Activated CD4-positive, alpha-beta T cell treated with anti-CD3 and anti-CD28 coated beads, Interleukin-2, amount 10 ng/mL, durations not matched to agents 7 days and 5 days (primary cell): ENCODE data around the gene ARPC4. TPM values are rescaled to one million over a fixed set of nuclear protein-coding genes. Genes with fewer than 3 reads are reported as not detected.
A peak's percentile ranks its signal among the peaks of the same experiment; 100 is the strongest.
"Not testable (repeated sequence)": the region's sequence is repeated elsewhere in the genome, so short reads cannot be mapped to it uniquely, and the experiment has no call there.

ENCODE experiments used
- CTCF ChIA-PET: fragments of 350-600 bp; sonication (Branson Sonifier 250); formaldehyde crosslinking; loops from one replicate; lab custom pipeline; 2021; ENCODE audit warnings: antibody characterized with exemption; lab: Charles Lee
- POLR2A ChIA-PET: fragments of 350-600 bp; sonication (Branson Sonifier 250); formaldehyde crosslinking; loops from one replicate; lab custom pipeline; 2021; ENCODE audit warnings: antibody characterized with exemption; lab: Charles Lee
- DNase-seq: peaks from one replicate; pipeline ENCODE4 v3.0.0-alpha.2; 2020
- H3K27ac Mint-ChIP-seq: one replicate; pipeline ENCODE4 v1.8.0; 2021; ENCODE audit warnings: mild to moderate bottlenecking, moderate library complexity, mixed read lengths
- H3K27me3 Mint-ChIP-seq: one replicate; pipeline ENCODE4 v1.8.0; 2021; ENCODE audit warnings: mixed read lengths
- H3K36me3 Mint-ChIP-seq: one replicate; pipeline ENCODE4 v1.8.0; 2021; ENCODE audit warnings: low read depth, mixed read lengths
- H3K4me1 Mint-ChIP-seq: one replicate; pipeline ENCODE4 v1.8.0; 2021; ENCODE audit warnings: mixed read lengths
- H3K4me3 Mint-ChIP-seq: one replicate; pipeline ENCODE4 v1.8.0; 2021; ENCODE audit warnings: mild to moderate bottlenecking, moderate library complexity, mixed read lengths
- H3K9me3 Mint-ChIP-seq: one replicate; pipeline ENCODE4 v1.8.0; 2021; ENCODE audit warnings: mixed read lengths
- total RNA-seq, 2 experiments: library from RNA; stranded (reverse); gene quantifications; one replicate each; pipeline ENCODE4 v1.2.3, GENCODE V29; 2021

The ARPC4 gene
- total RNA-seq, 2 experiments from 2014 or later = 258 to 299 TPM

GRCh38 chr3:9834520-9835380 is 41.9 kb downstream of the ARPC4 start:
- ChIA-PET POLR2A (no interaction called here), CTCF (no interaction called here)
- no peaks in the 10 kb centered on the region for H3K9me3 Mint-ChIP-seq
- no peak overlapping the region for H3K27ac Mint-ChIP-seq
- H3K27me3 Mint-ChIP-seq = no peaks in the 10 kb centered on the region
- H3K4me1 Mint-ChIP-seq = peaks cover 7% of the 10 kb centered on the region
- no peak for DNase-seq
- H3K36me3 Mint-ChIP-seq = peaks cover 33% of the 10 kb centered on the region
- H3K4me3 Mint-ChIP-seq = no peak overlapping the region

- Mint-ChIP-seq H3K9me3 (no peaks in the 10 kb centered on the region), H3K27me3 (no peaks in the 10 kb centered on the region), H3K36me3 (peaks cover 39% of the 10 kb centered on the region), H3K4me3 (no peak overlapping the region), H3K27ac (peak overlapping the region; percentile 61), H3K4me1 (peaks cover 10% of the 10 kb centered on the region)
- POLR2A ChIA-PET = no interaction called here
- CTCF ChIA-PET = interaction anchor here (0.8 to 1.2 kb wide), 3 partner anchors 9 to 32 kb away, joined by 3 to 4 read pairs (median 3); no protein-coding TSS in a partner anchor
- no peak for DNase-seq
Observed at GRCh38 chr3:9837701-9838582, 45.1 kb downstream of the ARPC4 start.

- no peak for DNase-seq
- Mint-ChIP-seq H3K36me3 (peaks cover 39% of the 10 kb centered on the region), H3K9me3 (no peaks in the 10 kb centered on the region), H3K4me1 (peaks cover 14% of the 10 kb centered on the region), H3K27ac (no peak overlapping the region), H3K4me3 (no peak overlapping the region), H3K27me3 (no peaks in the 10 kb centered on the region)
- POLR2A ChIA-PET = no interaction called here
- CTCF ChIA-PET = interaction anchor here (0.6 kb wide), 1 partner anchor 53 kb away, joined by 3 read pairs; no protein-coding TSS in a partner anchor
Observed at GRCh38 chr3:9838856-9839255, 46.0 kb downstream of the ARPC4 start.

- no peaks in the 10 kb centered on the region for H3K9me3 Mint-ChIP-seq
- DNase-seq = no peak
- H3K27me3 Mint-ChIP-seq = no peaks in the 10 kb centered on the region
- H3K4me3 Mint-ChIP-seq = no peak overlapping the region
- no peak overlapping the region for H3K27ac Mint-ChIP-seq
- POLR2A ChIA-PET = no interaction called here
- CTCF ChIA-PET = interaction anchor here (0.7 to 1.5 kb wide), 4 partner anchors 21 to 90 kb away, joined by 3 to 4 read pairs (median 4); no protein-coding TSS in a partner anchor
- H3K36me3 Mint-ChIP-seq = peaks cover 24% of the 10 kb centered on the region
- peaks cover 25% of the 10 kb centered on the region for H3K4me1 Mint-ChIP-seq
Observed at GRCh38 chr3:9841015-9841414, 48.1 kb downstream of the ARPC4 start.

- peak; percentile 96 for DNase-seq
- peaks cover 16% of the 10 kb centered on the region for H3K36me3 Mint-ChIP-seq
- H3K27ac Mint-ChIP-seq = peak within 1 kb of the TSS; percentile 89
- ChIA-PET POLR2A (no interaction called here), CTCF (interaction anchor here (0.8 to 1.7 kb wide), 4 partner anchors 9 to 89 kb away, joined by 3 to 6 read pairs (median 4); partner anchors contain the start of gene CRELD1)
- peak within 1 kb of the TSS; percentile 98 for H3K4me3 Mint-ChIP-seq
- H3K4me1 Mint-ChIP-seq = peaks cover 29% of the 10 kb centered on the region
- no peaks in the 10 kb centered on the region for H3K27me3 Mint-ChIP-seq
- H3K9me3 Mint-ChIP-seq = no peaks in the 10 kb centered on the region
Observed at GRCh38 chr3:9843715-9844438, 51.0 kb downstream of the ARPC4 start, which contains the start of gene RPUSD3. TSS of gene RPUSD3 (minus strand) at chr3:9844008. CDS start at chr3:9843990, 18 bp downstream.

GRCh38 chr3:9846231-9846630 is 53.3 kb downstream of the ARPC4 start:
- Mint-ChIP-seq H3K4me1 (peaks cover 29% of the 10 kb centered on the region), H3K27me3 (peaks cover 6% of the 10 kb centered on the region), H3K9me3 (no peaks in the 10 kb centered on the region), H3K4me3 (no peak overlapping the region), H3K36me3 (peaks cover 10% of the 10 kb centered on the region), H3K27ac (peak overlapping the region; percentile 36)
- DNase-seq = no peak
- CTCF ChIA-PET = interaction anchor here (1.5 to 2.0 kb wide), 2 partner anchors 8 to 10 kb away, joined by 3 to 6 read pairs; no protein-coding TSS in a partner anchor
- POLR2A ChIA-PET = no interaction called here

GRCh38 chr3:9846931-9847488 is 54.1 kb downstream of the ARPC4 start:
- no peak for DNase-seq
- H3K27me3 Mint-ChIP-seq = peaks cover 13% of the 10 kb centered on the region
- ChIA-PET POLR2A (no interaction called here), CTCF (interaction anchor here (2.0 kb wide), 1 partner anchor 9 kb away, joined by 6 read pairs; no protein-coding TSS in a partner anchor)
- no peaks in the 10 kb centered on the region for H3K9me3 Mint-ChIP-seq
- no peak overlapping the region for H3K4me3 Mint-ChIP-seq
- H3K36me3 Mint-ChIP-seq = peaks cover 5% of the 10 kb centered on the region
- no peak overlapping the region for H3K27ac Mint-ChIP-seq
- peaks cover 26% of the 10 kb centered on the region for H3K4me1 Mint-ChIP-seq

- H3K36me3 Mint-ChIP-seq, H3K27ac Mint-ChIP-seq, POLR2A ChIA-PET, DNase-seq, H3K9me3 Mint-ChIP-seq, H3K4me3 Mint-ChIP-seq: not testable (repeated sequence)
- Mint-ChIP-seq H3K27me3 (peaks cover 13% of the 10 kb centered on the region), H3K4me1 (peaks cover 19% of the 10 kb centered on the region)
- CTCF ChIA-PET = interaction anchor here (2.0 kb wide), 1 partner anchor 8 kb away, joined by 6 read pairs; no protein-coding TSS in a partner anchor
Observed at GRCh38 chr3:9847870-9848269, 55.0 kb downstream of the ARPC4 start.

- Mint-ChIP-seq H3K4me1 (peaks cover 19% of the 10 kb centered on the region), H3K27me3 (peaks cover 13% of the 10 kb centered on the region)
- CTCF ChIA-PET = interaction anchor here (0.6 to 1.3 kb wide), 5 partner anchors 9 to 52 kb away, joined by 3 to 5 read pairs (median 3); partner anchors contain the start of gene JAGN1
- H3K27ac Mint-ChIP-seq, H3K9me3 Mint-ChIP-seq, POLR2A ChIA-PET, H3K36me3 Mint-ChIP-seq, H3K4me3 Mint-ChIP-seq: not testable (repeated sequence)
- DNase-seq = peak; percentile 44
Observed at GRCh38 chr3:9848860-9849259, 56.0 kb downstream of the ARPC4 start.

GRCh38 chr3:9851383-9851782 is 58.5 kb downstream of the ARPC4 start:
- CTCF ChIA-PET = interaction anchor here (1.0 kb wide), 1 partner anchor 82 kb away, joined by 3 read pairs; no protein-coding TSS in a partner anchor

GRCh38 chr3:9851926-9852325 is 59.0 kb downstream of the ARPC4 start:
- H3K27ac Mint-ChIP-seq, H3K4me3 Mint-ChIP-seq, H3K4me1 Mint-ChIP-seq, H3K36me3 Mint-ChIP-seq, POLR2A ChIA-PET, DNase-seq, H3K9me3 Mint-ChIP-seq: not testable (repeated sequence)
- H3K27me3 Mint-ChIP-seq = peaks cover 13% of the 10 kb centered on the region
- CTCF ChIA-PET = interaction anchor here (1.5 kb wide), 1 partner anchor 342 kb away, joined by 3 read pairs; no protein-coding TSS in a partner anchor

More at GRCh38 chr3:9851383-9851782, 58.5 kb downstream of the ARPC4 start:
- H3K4me1 Mint-ChIP-seq, H3K9me3 Mint-ChIP-seq, POLR2A ChIA-PET, H3K36me3 Mint-ChIP-seq, DNase-seq, H3K4me3 Mint-ChIP-seq, H3K27ac Mint-ChIP-seq: not testable (repeated sequence)
- peaks cover 13% of the 10 kb centered on the region for H3K27me3 Mint-ChIP-seq
